Hematopoietic multipotent progenitor cell treated with erythropoietin and hydrocortisone succinate and interleukin-3 and kit ligand, for 15 days (in vitro differentiated cells): Measurements from ENCODE around the gene VNN1.
"Not testable (repeated sequence)": the region's sequence is repeated elsewhere in the genome, so short reads cannot be mapped to it uniquely, and the experiment has no call there.

Experiments used
- DNase-seq: peaks from one replicate; pipeline ENCODE4 v3.0.0-alpha.2; 2015; ENCODE audit warnings: low spot score

VNN1 gene

DNA sequence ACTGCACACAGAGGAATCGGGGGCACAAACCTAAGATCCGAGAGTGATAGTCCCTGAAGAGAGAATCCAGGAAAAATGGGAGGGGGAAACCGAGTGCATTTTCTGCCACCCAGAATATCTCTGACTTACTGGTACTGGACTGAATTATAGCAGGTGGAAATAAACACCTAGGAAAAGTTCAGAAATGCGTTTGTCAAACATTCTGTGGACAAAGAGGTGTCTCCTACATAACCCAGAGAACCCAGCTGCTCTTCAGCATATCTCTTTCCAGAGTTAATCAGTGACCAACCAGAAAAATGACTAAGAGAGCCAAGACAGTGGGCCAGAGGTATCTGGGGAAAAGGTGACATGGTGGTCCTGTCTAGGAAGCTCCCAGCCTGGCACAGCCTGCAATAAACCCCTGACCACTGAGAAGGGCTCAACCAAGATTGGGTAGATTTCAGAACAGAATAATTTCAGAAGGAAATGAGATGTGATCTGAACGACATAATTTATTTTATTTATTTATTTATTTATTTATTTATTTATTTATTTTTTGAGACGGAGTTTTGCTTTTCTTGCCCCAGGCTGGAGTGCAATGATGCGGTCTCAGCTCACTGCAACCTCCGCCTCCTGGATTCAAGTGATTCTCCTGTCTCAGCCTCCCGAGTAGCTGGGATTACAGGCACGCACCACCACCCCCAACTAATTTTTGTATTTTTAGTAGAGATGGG, 6.0 kb upstream of the VNN1 start:
- no peak for DNase-seq

DNA sequence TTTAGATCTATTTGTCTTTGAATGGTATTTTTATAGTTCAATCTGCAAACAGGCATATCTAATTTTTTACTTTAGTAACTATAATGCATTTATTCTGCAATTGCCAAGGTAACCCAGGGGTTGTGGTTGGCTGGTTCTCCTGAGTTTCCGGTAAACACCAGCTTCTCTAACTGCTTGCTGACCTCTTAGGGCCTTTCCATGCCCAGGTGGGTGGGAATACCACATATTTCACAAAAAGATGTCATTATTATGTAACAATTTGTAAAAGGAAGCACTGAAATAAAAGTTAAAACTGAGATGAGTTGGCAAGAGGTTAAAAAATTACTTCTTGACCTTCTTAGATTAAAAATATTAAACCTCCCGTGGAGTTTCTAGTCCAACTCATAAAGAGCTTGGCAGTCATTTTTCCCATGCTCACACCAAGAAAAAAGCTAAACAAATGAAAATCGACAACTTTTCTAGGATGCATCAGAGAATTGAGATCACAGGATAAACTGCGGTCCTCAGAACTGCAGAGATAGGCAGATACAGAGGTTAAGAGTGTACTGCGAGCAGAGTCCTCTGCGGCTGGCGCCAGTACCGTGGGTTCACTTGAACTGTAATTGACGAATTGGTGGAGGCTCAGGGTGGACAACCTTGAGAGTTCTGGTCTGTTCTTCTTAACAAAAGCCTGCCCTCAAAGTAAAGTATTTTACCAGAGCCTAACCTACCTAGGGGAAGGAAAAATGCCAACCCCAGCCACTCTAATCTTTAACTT, 2.2 kb upstream of the VNN1 start:
- DNase-seq, result no peak

DNA sequence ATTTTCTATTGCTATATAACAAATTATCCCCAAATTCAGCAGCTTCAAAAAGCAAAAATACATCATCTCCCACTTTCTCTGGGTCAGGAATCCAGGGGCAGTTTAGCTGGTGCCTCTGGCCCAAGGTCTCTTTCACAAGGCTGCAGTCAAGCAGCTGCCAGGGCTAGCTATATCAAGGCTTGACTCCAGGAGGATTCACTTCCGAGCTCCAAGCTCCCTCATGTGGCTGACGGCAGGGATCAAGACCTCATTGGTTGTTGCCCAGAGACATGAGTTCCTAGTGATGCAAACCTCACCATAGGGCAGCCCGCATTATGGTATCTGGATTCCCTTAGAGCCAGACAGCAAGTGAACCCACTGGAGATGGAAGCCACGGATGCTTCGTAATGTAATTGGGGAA, 1.3 kb upstream of the VNN1 start:
- DNase-seq, result no peak

DNA sequence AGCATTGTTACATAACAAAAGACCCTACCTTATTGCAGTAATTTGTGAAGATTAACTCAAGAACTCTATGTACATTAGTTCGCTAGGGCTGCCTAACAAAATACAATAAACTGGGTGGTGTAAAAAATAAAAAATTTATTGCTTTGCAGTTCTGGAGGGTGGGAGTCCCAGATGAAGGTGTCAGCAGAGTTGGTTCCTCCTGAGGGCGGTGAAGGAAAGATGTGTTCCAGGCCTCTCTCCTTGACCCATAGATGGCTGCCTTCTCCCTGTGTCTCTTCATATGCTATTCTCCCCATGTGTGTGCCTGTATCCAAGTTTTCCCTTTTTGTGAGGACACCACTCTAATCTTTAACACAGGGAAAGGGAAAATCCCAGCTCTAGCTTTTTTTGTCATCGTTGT, 305 bp upstream of the VNN1 start:
- DNase-seq, result no peak

DNA sequence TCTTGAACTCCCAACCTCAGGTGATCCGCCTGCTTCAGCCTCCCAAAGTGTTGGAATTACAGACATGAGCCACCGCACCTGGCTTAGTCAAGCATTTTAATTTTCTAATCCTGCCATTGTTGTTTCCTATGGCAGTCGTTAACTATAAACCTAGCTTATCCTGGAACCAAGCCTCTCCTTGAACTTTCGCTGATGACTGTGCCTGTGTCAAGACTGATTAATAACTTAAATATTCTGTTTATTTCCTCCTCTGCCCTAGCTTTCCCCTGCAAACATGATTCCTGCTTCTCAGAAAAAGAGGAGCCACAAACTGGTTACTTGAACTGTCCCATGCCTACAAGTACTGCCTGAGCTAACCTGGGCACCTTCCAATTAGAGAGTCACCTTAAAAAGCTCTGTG, 1.5 kb downstream of the VNN1 start:
- no peak for DNase-seq

DNA sequence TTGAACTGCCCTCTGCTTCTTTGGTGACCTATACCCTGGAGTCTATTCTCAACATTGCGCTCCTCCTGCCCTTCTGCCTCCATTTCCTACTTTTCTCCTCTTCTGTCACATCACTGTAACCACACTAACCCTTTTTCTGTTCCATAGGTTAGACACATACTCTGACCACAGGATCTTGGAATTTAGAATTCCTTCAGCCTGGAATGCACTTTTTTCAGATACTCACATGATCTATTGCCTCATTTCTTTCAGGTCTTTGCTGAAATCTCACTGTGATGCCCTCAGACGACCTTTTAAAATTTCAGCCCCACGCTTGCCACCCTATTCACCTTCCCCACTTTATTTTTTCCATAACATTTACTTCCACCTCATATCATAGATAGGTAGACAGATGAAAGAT, 5.1 kb downstream of the VNN1 start:
- DNase-seq, result no peak

DNA sequence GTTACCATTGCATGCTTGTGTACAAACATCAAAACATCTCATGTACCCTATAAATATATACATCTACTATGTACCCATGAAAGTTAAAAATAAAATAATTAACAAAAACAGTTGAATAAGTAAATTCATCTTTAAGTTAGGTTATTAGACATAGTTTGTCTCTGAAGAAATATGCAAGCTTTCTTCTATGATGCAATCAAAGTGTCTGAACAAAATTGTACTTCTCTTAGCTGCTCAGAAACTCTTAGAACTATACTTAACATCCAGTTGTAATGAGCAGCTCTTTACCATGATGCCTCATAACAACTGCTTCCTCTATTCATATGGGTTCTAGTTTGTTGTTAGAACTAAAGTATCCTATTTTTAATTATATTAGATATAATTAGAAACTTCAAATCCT, 5.9 kb downstream of the VNN1 start:
- no peak for DNase-seq

DNA sequence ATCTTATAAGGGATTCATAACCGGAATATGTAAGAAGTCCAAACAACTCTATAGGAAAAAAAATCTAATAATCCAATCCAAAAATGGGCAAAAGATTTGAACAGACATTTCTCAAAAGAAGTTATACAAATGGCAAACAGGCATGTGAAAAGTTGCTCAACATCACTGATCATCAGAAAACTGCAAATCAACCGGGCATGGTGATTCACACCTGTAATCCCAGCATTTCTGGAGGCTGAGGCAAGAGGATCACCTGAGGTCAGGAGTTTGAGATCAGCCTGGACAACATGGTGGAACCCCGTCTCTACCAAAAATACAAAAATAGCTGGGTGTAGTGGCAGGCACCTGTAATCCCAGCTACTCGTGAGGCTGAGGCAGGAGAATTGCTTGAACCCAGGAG, 7.1 kb downstream of the VNN1 start:
- not testable (repeated sequence) for DNase-seq

DNA sequence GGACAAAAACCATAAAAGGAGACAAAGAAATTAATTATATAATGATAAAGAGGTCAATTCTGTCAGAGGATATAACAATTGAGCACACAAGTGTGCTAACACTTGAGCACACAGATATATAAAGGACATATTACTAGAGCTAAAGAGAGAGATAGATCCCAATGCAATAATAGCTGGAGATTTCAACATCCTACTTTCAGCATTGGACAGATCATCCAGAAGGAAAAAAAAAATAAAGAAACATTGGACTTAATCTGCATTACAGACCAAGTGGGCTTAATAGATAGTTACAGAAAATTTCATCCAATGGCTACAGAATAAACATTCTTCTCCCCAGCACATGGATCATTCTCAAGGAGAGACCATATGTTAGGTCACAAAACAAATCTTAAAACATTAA, 9.9 kb downstream of the VNN1 start:
- no peak for DNase-seq

DNA sequence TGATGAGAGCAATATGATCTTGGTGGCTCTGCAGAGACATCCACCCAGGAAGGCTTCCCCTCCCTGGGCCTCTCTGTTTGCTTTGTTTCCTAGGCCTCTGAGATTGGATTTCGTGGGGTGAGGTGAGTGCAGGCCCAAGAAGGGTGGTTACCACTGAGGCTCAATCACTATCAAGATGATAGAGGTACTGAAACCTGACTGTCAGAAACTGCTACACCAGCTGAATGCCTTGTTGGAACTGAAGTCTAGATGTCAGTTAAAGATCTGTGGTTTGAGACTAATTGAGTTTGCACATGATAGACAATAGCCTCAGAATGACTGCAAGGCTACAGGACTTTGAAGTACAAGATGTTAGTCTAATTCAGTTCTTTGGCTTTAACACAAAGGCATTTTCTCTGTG, 15.2 kb downstream of the VNN1 start:
- no peak for DNase-seq

DNA sequence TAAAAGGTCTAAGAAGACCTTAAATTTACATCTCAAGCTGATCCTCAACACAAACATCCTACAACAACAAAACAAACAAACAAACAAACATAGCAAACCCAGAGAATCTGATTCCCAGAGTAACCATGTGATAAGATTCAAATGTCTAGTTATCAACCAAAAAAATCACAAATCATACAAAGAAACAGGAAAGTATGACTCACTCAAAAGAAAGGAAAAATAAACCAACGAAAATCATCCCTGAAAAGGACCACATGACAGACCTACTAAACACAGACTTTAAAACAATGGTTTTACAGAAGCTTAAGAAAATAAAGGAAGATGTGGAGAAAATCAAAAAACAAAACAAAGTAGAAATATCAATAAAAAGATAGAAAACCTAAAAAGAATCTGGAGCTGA, 18.1 kb downstream of the VNN1 start:
- DNase-seq, result no peak

DNA sequence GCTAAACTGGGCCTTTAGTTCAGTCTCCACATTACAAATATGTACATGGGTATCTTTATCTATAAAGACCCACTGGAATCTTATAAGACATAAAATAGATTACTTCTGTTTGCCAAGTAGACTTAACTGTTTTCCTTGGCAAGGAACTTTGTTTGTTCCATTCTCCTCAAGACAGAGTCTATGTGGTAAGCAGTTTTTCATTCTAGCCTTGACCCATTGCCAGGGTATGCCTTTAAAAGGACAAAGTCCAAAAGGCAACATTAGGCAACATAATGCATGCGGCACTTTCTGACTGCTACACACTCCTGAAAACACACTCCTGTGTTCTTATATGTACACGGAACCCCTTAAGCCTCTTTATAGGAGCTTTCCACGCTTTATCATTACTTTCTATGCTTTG, 20.4 kb downstream of the VNN1 start:
- DNase-seq, result no peak

DNA sequence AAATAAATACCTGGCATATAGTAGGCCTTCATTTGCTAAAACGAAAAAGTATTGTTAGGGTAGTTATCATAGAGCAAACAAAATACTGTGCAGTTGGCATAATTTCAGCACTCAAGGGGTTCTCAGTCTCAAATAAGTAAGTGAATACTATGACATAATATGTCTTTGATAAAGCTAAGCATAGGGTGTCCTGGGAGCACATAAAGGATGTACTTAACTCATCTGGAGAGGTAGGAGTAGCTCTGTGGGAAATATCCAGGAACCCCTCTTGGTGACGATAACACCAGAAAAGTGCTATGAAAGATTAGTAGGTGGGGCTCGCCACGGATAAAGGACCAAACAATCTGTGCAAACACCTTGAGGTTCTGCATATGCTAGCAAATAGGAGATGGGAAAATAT, 23.2 kb downstream of the VNN1 start:
- no peak for DNase-seq

DNA sequence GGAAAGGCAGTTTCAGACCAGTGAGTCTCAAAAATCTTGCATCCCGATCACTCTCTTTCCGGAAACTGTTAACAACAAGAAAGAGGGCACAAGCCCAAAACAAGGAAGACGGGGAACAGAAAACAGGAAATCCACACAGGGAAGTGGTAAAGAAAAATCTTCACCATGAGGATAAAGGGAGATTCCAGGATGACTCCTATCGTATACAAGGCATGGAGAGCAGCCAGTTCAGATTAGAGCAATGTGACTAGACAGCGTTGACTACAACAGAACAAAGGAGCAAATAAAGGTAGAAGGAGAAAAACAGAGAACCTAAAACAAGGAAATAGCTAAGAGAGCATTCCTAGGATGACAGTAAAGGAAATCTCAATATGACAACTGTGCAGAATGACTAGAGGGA, 26.5 kb downstream of the VNN1 start:
- no peak for DNase-seq

DNA sequence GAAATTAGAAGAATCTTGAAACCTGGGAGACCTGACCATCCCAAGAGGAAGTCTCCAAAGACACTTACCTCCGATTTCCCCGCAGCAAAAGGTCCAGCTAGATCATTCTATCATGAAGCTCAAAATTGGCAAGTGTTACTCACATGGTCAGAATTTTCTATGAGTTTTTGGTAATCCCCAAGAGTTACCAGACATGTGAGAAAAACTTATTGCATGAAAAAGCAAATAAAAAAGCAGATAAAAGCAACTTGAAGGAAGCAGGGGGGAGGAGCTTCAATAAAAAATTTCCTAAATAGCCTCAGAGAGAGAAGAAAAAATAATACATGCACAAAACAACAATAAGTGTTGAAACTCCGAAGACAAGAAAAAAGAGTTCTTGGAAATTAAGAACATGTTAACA, 27.3 kb downstream of the VNN1 start:
- DNase-seq, result no peak

DNA sequence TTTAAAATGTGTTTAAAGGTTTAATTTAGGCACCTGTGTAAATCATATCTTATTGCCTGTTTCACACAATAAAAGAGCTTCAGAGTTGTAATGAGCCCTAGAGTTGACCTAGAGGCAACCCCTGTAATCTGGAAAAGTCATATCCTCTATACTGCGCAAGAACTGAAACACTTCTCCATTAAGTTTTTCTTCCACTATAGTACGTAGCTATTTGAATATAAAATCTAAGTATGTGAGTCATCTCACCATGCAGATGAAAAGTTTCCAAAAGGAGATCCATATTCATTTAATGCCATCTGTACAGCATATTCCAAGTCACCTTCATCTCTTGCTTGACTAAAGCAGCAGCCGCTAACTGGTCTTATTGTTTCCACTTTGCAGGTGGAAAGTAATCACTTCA, 28.8 kb downstream of the VNN1 start:
- DNase-seq, result no peak

DNA sequence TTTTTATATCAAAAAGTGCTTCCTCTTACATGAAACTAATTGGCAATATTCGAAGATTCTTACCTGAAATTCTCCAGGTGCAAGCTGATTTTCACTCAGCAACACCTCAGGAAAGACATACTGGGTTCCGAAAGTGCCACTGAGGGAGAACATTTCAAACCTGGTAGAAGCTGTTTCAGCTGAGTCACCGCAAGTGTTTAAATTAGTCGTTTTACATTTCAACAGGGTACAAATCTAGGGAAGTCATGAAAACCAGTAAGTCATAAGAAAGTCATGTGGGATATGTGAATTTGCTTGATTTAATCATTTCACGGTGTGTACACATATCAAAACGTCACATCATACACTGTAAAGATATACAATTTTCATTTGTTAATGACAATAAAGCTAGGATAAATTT, 29.6 kb downstream of the VNN1 start:
- no peak for DNase-seq

DNA sequence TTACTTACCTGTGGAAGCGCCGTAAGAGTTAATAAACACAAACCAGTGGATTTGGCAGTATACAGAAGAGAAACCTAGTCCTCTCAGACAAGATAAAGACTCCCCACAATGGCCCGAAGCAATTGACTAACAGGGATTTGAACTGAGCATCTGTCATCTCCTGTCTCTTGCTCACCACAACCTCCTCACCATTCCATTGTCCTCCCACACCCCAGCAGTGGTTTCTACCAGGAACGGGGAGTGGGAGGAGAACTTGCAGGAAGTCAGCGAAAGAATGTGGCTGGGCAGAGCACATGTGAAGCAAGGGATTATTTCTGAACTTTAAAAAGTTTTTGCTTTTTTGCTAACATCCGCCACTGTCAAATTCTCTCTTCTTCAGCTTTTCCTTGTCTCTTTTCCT, 30.3 kb downstream of the VNN1 start:
- DNase-seq, result no peak

DNA sequence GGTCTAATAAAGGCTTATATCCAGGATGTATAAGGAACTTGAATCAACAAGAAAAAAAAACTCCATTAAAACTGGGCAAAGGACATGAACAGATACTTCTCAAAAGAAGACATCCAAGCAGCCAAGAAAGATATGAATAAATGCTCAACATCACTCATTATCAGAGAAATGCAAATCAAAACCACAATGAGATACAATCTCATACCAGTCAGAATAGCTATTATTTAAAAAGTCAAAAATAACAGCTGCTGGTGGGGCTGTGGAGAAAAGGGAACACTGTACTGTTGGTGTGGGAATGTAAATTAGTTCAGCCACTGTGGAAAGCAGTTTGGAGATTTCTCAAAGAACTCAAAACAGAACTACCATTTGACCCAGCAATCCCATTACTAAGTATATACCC, 34.8 kb downstream of the VNN1 start:
- DNase-seq, result not testable (repeated sequence)

DNA sequence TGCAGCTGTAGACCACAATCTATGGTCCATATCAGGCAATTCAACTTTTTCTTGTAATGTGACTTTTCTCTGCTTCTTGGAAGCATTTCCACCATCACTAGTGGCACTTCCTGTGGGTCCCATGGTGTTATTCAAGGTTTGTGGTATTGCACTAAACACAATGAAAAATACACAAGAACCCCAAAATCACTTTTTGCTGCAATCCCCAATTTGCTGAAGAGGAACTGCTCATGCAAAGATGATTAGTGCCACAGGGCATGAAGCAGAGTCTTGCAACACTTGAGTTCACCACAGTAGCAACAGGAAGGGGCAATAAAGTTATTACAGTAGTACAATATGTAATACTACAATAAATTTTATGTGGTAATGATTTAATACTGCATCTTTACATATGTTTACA, 38.1 kb downstream of the VNN1 start:
- no peak for DNase-seq

DNA sequence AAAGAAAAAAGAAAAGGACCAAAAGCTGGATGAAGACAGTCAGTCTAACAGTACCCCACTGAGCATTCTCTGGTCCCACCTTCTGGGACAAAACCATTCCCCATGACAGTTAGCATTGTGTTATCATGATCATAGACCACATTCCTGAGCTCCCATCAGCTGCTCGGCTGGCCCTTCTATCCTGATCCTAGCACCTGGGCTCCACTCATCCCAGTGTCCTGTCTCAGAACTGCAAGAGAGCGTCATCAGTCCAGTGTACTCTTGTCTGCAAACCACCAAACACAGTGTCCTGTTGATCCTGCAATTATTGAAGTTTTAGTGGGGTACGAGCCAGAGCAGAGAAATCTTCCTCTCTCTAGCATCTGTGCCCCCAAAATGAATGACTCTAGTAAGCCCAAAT, 38.9 kb downstream of the VNN1 start:
- no peak for DNase-seq

DNA sequence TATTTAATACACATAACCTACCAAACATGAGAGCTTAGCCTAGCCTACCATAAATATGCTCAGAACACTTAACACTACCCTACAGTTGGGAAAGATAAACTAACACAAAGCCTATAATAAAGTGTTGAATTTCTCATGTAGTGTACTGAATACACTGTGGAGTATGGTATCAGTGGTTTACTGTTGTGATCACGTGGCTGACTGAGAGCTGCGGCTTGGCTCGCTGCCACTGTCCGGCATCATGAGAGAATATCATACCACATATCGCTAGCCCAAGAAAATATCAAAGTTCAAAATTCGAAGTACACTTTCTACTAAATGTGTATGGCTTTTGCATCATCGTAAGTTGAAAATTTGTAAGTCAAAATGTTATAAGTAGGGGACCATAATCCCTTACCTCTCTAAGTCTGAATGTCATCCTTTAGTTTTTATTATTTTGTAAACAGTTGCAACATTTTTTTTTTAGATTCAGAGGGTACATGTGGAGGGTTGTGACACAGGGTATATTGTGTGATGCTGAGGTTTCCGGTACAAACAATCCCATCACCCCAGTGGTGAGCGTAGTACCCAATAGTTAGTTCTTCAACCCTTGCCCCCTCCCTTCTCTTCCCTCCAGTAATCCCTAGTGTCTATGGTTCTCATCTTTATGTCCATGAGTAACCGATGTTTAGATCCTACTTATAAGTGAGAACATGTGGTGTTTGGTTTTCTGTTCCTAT, 40.3 kb downstream of the VNN1 start:
- no peak for DNase-seq

DNA sequence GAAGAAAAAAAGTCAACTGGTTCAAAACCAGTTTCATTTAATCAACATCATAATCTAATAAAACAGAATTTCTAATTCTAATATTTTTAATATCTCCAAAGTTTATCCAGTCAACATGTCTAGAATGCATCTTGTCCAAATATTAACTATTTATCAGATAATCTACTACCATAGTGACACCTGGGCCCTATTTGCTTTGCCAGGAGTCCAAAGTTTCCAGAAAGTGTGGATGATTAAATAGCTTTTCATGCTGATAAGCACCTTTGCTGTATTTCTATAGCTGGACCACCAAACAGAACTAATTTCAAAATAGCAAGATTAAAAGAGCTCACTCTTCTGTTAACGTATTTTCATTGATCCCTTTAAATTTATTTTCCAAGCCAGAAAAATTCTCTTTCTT, 42.6 kb downstream of the VNN1 start:
- no peak for DNase-seq
